Epithelial cell of proximal tubule (primary cell): ENCODE measurements around the gene NDUFAF3. TPM values are rescaled to one million over a fixed set of nuclear protein-coding genes. Genes with fewer than 3 reads are reported as not detected.

ENCODE experiments used
- DNase-seq: peaks from one replicate; pipeline ENCODE4 v3.0.0-alpha.2; 2011; ENCODE audit warnings: low read depth
- H3K4me3 ChIP-seq: 2 replicates; pipeline ENCODE4 v1.5.1; 2011; ENCODE audit warnings: low read depth, mild to moderate bottlenecking, low read length
- CTCF ChIP-seq: conservative IDR thresholded peaks from 2 replicates; pipeline ENCODE4 v1.5.1; 2012; ENCODE audit warnings: low read depth, mild to moderate bottlenecking, low read length
- total RNA-seq: library from RNA; depleted of rRNA; stranded (reverse); fragments of >200 nt; gene quantifications from 2 replicates; pipeline ENCODE4 v1.2.3, GENCODE V29; 2015

Gene NDUFAF3
- total RNA-seq: 160 and 280 TPM in 2 replicates

- TF ChIP-seq CTCF: peak; percentile 78
- DNase-seq: peak; percentile 52
- H3K4me3 ChIP-seq: peak within 1 kb of the TSS; percentile 92
Observed at GRCh38 chr3:49021813-49022687, at the start of gene NDUFAF3. NDUFAF3 (plus strand) TSS chr3:49022121; CDS start chr3:49022145, 24 bp downstream.

GRCh38 chr3:48974076-48974864 is 47.7 kb upstream of the NDUFAF3 start:
- no peak overlapping the region for H3K4me3 ChIP-seq
- no peak for TF ChIP-seq CTCF
- DNase-seq: no peak

- DNase-seq: no peak
- TF ChIP-seq CTCF: no peak
Observed at GRCh38 chr3:48979451-48979850, 42.5 kb upstream of the NDUFAF3 start.

GRCh38 chr3:48980295-48980694 is 41.6 kb upstream of the NDUFAF3 start:
- TF ChIP-seq CTCF: no peak
- H3K4me3 ChIP-seq: no peak overlapping the region
- DNase-seq: no peak

More at GRCh38 chr3:48979451-48979850, 42.5 kb upstream of the NDUFAF3 start:
- H3K4me3 ChIP-seq: no peak overlapping the region

GRCh38 chr3:48982016-48982415 is 39.9 kb upstream of the NDUFAF3 start:
- TF ChIP-seq CTCF: no peak
- no peak for DNase-seq
- H3K4me3 ChIP-seq: no peak overlapping the region

- no peak for TF ChIP-seq CTCF
- no peak overlapping the region for H3K4me3 ChIP-seq
- no peak for DNase-seq
Observed at GRCh38 chr3:48982686-48983085, 39.2 kb upstream of the NDUFAF3 start.
